ENCODE results near the gene OR2M3. TPM values are rescaled to one million over a fixed set of nuclear protein-coding genes. Genes with fewer than 3 reads are reported as not detected.

The OR2M3 gene
- total and polyA plus RNA-seq, 2 of the 8 experiments (the other 6 are each of a cell fraction or from before 2014, with no cell fraction given), result not detected

DNA sequence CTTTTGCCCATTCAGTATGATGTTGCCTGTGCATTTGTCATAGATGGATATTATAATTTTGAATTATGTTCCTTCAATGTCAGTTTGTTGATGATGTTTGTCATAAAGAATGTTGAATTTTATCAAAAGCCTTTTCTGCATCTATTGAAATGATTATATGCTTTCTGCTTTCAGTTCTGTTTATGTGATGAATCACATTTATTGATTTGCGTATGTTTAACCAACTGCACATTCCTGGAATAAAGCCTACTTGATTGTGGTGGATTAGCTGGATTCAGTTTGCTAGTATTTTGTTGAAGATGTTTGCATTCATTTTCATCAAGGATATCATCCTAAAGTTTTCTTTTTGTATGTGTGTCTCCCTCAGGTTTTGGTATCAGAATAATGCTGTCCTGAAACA lies 28.5 kb downstream of the OR2M3 start:
- Histone ChIP-seq H3K4ac (replicated peaks; ENCODE audit: insufficient read length, low read depth, low read length) (no peak overlapping the region), H4K8ac (ENCODE audit: extremely low read depth, insufficient read depth, low read length) (no peak overlapping the region), H4K5ac (ENCODE audit: insufficient read length, low read depth, low read length) (no peak overlapping the region), H3K4me1 (replicated peaks in 1 of 4; ENCODE audit: control insufficient read depth in 3 of 4, insufficient read depth in 4 of 4, low read length in 3 of 4) (no peaks in the 10 kb centered on the region), H3K23ac (ENCODE audit: insufficient read length) (no peak overlapping the region), H3K4me2 (ENCODE audit: insufficient read depth in 1 of 2, low read depth in 2 of 2, low read length in 2 of 2) (no peak overlapping the region), H4K20me1 (replicated peaks in 1 of 2; ENCODE audit: control insufficient read depth in 1 of 2, insufficient read depth in 2 of 2, low read length in 2 of 2) (no peaks in the 10 kb centered on the region), H2AFZ (ENCODE audit: low read length) (no peak overlapping the region), H3K9me3 (ENCODE audit: insufficient read depth in 2 of 2, low read depth in 1 of 2, low read length in 1 of 2) (peaks cover 63 to 65% of the 10 kb centered on the region in 2 experiments), H2BK12ac (ENCODE audit: low read depth, low read length) (no peak overlapping the region), H2BK15ac (ENCODE audit: low read length) (no peak overlapping the region), H3K23me2 (ENCODE audit: low read depth, low read length) (no peaks in the 10 kb centered on the region), H3K79me1 (ENCODE audit: low read depth, low read length) (no peaks in the 10 kb centered on the region), H2BK120ac (replicated peaks; ENCODE audit: low read depth, low read length) (no peak overlapping the region), H3K27me3 (replicated peaks in 1 of 4; ENCODE audit: control insufficient read depth in 3 of 4, extremely low read depth in 1 of 4, insufficient read depth in 3 of 4, low read length in 3 of 4) (no peaks in the 10 kb centered on the region), H3K27ac (ENCODE audit: low read depth, low read length) (no peak overlapping the region), H3K9ac (replicated peaks in 1 of 4; ENCODE audit: extremely low read depth in 1 of 4, low read depth in 3 of 4, low read length in 3 of 4) (no peak overlapping the region), H2AK5ac (ENCODE audit: low read depth, low read length) (no peak overlapping the region), H3K79me2 (ENCODE audit: control insufficient read depth in 1 of 2, insufficient read depth in 2 of 2, low read length in 2 of 2) (no peaks in the 10 kb centered on the region), H3K36me3 (ENCODE audit: control insufficient read depth in 2 of 4, insufficient read depth in 4 of 4, low read length in 3 of 4) (no peaks in the 10 kb centered on the region), H4K91ac (replicated peaks; ENCODE audit: insufficient read length, low read length) (no peak overlapping the region), H2BK5ac (ENCODE audit: low read depth, low read length) (no peak overlapping the region), H3K14ac (ENCODE audit: insufficient read length) (no peak overlapping the region), H3K56ac (replicated peaks; ENCODE audit: insufficient read length, low read depth, low read length) (no peak overlapping the region), H2BK20ac (ENCODE audit: low read length) (no peak overlapping the region), H3K18ac (ENCODE audit: extremely low read depth, low read length) (no peak overlapping the region), H3K4me3 (ENCODE audit: extremely low read depth in 1 of 4, insufficient read depth in 2 of 4, low read depth in 3 of 4, low read length in 4 of 4) (no peak overlapping the region)
- no peak for DNase-seq (ENCODE audit: low read depth in 1 of 2, low spot score in 2 of 2)
- no peak for FAIRE-seq
- no peak for TF ChIP-seq CHD2 (IDR thresholded peaks at IDR 0.05; ENCODE audit: low read length)
- TF ChIP-seq TAF7 (optimal IDR thresholded peaks at IDR 0.05; ENCODE audit: borderline replicate concordance, low read depth, low read length), result no peak
- no peak for TF ChIP-seq SP2 (IDR thresholded peaks at IDR 0.05; ENCODE audit: low read length)
- TF ChIP-seq KDM4A (IDR thresholded peaks at IDR 0.05; ENCODE audit: low read depth, low read length, severe bottlenecking), result no peak
- TF ChIP-seq BACH1 (IDR thresholded peaks at IDR 0.05; ENCODE audit: low read length), result no peak
- no peak for TF ChIP-seq SP1 (IDR thresholded peaks at IDR 0.05; ENCODE audit: low read depth, low read length)
- no peak for TF ChIP-seq YY1 (IDR thresholded peaks at IDR 0.05; ENCODE audit: low read depth, low read length)
- TF ChIP-seq NANOG (IDR thresholded peaks at IDR 0.05; ENCODE audit: insufficient read depth, low read depth, low read length, poor library complexity, severe bottlenecking), result no peak
- TF ChIP-seq BRCA1 (IDR thresholded peaks at IDR 0.05; ENCODE audit: low read depth, low read length), result no peak
- POLR2A ChIA-PET (ENCODE audit: partially characterized antibody), result no interaction called here
- CTCF ChIA-PET (ENCODE audit: partially characterized antibody), result interaction anchor here (1.2 kb wide), 1 partner anchor 18 kb away, joined by 4 read pairs; no protein-coding TSS in a partner anchor
- 94% methylated on average over 1 of the region's 1 CpG; no CpG with 5 or more reads in 1 of the 2 experiments for WGBS, 2 experiments (ENCODE audit: extremely low coverage in 1 of 2, insufficient coverage in 1 of 2, insufficient read length in 1 of 2, insufficient replicate concordance in 2 of 2, low coverage in 1 of 2, low lambda C conversion rate in 2 of 2, missing lambda C conversion rate in 1 of 2)
